ENCODE measurements around the gene PERM1.
A peak's percentile ranks its signal among the peaks of the same experiment; 100 is the strongest.

Gene PERM1

DNA sequence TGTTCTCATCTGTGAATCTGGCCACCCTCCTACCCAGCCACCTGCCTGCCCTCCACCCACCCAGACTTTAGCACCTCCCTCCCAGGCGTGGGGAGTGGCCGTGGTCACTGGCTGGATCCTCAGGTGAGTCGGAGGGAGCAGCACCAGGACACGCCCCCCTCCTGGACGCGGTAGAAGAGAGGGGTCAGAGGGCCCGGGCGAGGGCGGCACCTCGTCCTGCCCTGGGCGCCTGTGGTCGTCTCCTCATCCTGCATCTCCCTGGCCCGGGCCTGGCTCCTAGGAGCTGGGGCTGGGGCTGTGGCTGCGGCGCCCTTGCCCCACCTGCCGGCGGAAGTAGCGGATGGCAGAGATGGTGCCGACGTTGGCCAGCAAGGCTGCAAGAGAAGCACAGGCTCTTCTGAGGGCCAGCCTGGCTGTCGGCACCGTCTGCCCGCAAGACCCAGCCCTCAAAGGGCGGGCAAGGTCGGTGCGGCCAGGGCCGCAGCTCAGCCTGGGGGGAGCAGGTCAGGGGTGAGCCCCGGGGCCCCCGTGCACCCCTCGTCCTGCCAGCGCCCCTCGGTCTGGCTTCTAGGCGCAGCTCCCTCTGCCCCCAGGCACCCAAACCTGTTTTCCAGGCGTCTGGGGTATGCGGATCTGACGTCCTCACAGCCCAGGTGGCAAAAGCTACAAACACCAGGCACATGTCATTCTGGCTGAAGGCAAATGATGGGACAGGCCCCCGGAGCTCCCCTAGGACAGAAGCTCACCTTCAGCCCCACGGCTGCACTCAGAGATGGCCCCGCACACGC lies 5.8 kb downstream of the PERM1 start:
- DNase-seq = peak; percentile 35

GRCh38 chr1:975365-975764 lies 6.5 kb downstream of the PERM1 start:
- no peak for DNase-seq

DNA sequence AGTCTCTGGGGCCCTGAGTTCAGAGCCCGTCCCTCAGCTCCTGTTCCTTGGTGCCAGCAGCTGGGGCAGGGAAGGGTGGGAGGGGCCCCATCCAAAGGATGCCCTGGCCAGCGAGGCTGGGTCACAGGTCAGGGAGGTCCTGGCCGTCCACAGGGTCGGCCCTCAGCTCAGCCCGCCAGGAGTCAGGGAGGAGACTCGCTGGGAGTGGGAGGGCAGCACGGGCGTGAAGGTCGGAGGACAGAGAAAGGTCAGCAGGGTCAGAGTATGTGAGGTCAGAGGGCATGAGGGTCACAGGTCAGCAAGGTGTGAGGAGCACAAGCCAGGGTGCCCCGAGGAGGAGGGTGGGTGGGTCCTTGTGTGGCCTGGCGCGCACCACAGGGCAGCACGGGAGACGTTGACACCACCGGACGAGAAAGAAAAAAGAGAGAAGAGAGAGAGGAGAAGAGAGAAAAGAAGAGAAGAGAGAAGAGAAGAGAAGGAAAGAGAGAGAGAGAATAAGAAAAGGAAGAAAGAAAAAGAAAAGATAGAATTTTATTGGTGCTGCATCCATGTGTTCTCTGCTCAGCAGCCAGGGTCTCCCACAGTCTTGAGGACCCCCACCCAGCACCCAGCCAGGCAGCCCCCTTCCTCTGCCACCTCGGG lies 7.1 kb downstream of the PERM1 start:
- DNase-seq = no peak

DNA sequence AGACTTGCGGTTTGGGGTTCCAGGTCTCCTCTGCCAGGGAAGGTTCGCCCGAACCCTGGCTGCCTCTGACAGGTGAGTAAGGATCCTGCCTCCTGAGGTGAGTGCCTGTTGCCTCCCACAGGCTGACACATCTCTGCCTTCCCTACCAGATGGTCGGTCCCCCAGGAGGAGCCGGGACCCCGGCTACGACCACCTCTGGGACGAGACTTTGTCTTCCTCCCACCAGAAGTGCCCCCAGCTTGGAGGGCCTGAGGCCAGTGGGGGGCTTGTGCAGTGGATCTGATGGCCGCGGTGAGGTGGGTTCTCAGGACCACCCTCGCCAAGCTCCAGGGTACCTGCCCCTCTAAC lies 7.6 kb downstream of the PERM1 start:
- no peak for DNase-seq

DNA sequence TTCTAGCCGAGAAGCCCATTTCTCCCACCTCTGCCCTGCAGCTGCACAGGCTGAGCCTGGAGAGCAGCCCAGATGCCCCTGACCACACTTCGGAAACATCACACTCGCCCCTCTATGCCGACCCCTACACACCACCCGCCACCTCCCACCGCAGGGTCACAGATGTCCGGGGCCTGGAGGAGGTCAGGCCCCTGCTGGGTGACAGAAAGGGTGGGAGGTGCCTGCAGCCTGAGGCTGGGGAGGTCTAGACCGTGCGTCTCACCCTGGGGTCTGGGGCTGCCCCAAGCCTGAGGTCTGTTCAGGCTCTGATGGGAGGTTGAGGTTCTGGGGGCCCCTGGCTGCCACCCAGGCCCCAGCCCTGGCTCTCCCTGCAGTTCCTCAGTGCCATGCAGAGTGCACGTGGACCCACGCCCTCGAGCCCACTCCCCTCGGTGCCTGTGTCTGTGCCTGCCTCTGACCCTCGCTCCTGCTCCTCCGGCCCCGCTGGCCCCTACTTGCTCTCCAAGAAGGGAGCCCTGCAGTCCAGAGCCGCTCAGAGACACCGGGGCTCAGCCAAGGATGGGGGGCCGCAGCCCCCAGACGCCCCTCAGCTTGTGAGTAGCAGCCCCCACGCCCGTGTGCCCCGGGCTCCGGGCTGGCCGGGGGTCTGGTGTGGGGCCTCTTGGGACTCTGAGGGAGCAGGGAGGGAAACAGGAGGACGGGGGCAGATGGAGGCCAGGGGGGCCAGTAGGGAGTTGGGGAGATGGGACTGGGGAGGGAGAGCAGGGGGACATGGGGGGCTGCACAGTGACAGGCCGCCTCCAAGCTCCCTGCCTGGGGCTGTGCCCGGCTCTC lies 8.2 kb downstream of the PERM1 start:
- DNase-seq = no peak

DNA sequence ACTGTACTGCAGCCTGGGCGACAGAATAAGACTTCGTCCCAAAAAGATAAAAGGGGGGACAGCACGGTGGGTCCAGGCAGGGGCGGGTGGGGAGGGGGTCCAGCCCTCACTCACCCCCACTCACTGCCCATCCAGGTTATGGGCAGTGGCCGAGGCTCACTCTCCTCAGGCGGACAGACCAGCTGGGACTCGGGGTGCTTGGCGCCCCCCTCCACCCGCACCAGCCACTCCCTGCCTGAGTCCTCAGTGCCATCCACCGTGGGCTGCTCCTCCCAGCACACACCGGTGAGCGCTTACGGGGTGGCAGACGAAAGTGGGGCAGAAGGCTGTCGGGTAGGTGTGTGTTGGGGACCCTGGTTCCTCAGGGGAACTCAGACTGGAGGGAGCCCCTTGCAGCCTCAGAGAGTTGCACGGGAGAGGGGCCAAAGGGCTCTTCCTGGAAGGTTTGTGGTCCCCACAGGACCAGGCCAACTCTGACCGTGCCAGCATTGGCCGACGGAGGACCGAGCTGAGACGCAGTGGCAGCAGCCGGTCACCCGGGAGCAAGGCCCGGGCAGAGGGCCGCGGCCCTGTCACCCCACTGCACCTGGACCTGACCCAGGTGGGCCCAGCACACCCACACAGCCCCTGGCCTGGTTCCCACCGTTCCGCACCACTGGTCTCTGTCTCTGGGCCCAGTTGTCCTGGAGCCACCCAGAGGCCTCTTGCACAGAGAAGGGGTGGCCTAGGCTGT lies 9.0 kb downstream of the PERM1 start:
- DNase-seq = no peak

- no peak for DNase-seq
Measured at GRCh38 chr1:971751-972506, 10.0 kb downstream of the PERM1 start.

DNA sequence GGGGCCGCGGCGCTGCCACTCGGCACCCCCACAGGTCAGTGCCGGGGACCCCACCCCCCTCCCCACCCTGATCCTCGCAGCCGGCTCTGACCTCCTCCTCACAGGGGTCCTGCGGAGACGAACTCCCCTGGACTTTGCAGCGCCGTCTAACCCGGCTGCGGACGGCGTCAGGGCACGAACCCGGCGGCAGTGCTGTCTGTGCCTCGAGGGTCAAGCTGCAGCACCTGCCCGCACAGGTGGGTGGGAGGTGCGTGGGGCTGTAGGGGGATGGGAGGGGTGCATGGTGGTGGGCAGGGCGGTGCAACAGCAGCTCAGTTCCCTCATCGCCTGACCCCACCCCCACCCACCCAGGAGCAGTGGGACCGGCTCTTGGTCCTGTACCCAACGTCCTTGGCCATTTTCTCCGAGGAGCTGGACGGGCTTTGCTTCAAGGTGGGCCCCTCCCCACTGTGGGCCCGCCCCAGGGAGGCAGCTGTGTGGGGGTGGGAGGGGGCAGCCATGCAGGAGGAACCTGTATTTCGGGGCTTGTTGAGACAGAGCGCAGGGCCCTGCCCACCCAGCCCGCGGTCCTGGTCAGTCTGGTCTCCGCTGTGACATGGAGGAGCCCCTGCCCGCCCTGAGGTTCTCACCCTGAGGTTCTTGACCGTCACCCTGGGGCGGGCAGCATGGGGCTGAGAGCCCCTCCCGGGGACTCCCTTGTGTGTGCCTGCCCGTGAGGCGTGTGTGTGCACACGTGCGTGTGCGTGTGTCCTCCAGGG lies 10.7 kb downstream of the PERM1 start:
- DNase-seq = no peak

GRCh38 chr1:970242-970972 lies 11.5 kb downstream of the PERM1 start:
- no peak for DNase-seq

- no peak for DNase-seq
Measured at GRCh38 chr1:969260-969855, 12.5 kb downstream of the PERM1 start.

GRCh38 chr1:967466-968343 lies 14.2 kb downstream of the PERM1 start:
- no peak for DNase-seq

DNA sequence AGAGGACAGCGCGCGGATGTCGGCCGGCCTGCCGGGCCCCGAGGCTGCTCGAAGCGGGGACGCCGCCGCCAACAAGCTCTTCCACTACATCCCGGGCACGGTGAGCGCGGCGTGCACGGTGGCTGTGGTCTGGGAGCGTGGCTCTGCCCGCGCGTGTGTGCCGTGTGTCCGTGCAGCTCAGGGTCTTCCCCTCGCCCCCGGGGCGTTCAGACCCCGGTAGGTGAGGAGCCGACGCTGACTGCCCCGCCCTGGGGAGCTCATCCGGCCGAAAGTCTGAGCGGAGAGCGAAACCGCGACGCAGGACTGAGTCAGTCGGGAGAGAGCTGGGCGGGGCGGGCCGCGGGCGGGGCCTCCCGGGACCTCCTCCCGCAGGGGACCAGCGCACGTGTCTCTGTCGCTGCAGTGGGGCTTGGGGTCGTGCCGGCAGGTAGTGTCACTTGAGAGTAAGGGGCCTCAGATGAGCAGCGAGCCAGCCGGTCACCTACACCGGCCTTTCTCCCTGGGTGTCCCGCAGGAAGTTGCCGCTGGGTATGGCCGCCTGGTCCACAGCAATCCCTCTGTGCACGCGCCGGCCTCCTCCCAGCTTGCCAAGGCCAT lies 15.1 kb downstream of the PERM1 start:
- DNase-seq = no peak

DNA sequence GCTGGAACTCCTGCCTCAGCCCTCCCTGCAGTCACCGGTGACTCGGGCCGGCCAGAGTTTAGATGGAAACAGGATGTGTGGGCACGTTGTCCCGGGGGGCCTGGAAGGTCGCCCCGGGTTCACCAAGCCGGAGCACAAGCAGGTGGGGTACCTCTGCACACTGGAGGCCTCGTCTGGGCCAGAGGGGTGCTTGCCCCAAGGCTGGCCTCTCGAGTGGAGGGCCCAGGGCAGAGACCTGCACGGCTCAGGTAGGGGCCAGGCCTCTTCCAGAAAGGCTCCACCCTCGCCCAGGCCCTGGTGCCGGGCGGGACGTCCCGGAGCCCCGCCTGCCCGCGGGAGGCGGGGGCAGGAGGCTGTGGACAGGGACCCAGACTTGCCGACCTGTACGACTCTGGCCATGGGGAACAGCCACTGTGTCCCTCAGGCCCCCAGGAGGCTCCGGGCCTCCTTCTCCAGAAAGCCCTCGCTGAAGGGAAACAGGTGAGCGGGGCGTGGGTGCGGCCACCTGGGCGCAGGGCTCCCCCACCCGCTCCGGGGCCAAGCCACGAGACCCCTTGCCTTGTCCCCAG lies 15.7 kb downstream of the PERM1 start, which contains the start of gene PLEKHN1:
Gene PLEKHN1 (plus strand): TSS at position 348 of the 569 bp plus-strand sequence. CDS start 50 bp downstream, at position 398.
- no peak for DNase-seq

- DNase-seq = no peak
Measured at GRCh38 chr1:965526-966134, 16.3 kb downstream of the PERM1 start.

DNA sequence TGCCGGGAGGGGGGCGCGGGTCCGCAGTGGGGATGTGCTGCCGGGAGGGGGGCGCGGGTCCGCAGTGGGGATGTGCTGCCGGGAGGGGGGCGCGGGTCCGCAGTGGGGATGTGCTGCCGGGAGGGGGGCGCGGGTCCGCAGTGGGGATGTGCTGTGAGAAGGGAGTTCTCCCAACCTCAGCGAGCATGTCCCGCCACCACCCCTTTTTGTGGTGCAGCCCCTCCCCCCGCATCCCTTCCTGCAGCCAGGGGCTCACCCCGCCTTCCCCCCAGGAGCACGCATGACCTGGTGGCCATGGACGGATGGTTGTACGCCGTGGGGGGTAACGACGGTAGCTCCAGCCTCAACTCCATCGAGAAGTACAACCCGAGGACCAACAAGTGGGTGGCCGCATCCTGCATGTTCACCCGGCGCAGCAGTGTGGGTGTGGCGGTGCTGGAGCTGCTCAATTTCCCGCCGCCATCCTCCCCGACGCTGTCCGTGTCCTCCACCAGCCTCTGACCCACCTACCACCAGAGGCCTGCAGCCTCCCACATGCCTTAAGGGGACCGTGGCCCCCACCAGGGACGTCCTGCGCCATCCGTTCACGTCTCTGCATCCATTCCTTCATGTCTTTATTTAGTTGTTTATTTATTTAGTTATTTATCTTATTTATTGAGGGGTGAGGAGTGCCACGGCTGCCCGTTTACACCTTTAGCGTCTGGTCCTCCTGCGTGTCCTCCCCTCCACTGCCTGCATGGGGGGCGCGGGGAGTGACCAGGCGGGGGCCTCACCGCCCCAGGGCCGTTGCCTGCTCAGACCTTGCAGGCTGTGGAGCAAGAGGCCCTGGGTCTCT lies 17.0 kb downstream of the PERM1 start:
- no peak for DNase-seq

GRCh38 chr1:963746-964525 lies 18.0 kb downstream of the PERM1 start:
- no peak for DNase-seq

Data from NCI-H2029 (cell line).